HTERT RPE-1 (cell line): ENCODE results near the gene NR3C1.

Experiments
- in situ Hi-C: fragments of 300-500 bp; cut with MboI; formaldehyde crosslinking; loops from 4 replicates; pipeline ENCODE4 v1.14.3; 2020; ENCODE audit warnings: low sequenced_read_pairs

NR3C1 gene

DNA sequence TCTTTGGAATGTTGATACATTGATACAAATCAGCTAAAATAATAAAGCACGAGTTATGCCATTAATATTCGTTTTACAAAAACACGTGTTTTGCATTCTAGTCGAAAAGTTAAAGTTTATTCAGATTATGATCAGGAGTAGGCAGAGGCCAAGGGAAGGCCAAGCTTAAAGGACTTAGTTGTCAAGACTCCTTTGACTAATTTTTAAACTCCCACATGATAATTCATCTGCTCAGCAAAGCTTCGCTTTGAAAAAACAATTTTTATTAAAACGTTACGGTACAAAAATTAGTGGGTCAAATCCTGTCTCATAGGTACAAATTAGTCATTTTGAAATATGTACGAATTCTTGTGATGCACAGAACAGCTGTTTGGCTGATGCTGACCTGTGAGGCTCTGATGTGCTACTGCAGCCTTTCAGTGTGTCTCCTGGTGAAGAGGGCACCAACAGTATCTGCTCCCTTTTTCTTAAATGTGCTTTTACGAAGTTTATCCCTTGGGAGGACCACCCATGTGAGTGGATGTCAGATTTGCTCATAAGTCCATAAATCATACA lies 23.0 kb upstream of the NR3C1 start:
- in situ Hi-C loops = no loop called here

DNA sequence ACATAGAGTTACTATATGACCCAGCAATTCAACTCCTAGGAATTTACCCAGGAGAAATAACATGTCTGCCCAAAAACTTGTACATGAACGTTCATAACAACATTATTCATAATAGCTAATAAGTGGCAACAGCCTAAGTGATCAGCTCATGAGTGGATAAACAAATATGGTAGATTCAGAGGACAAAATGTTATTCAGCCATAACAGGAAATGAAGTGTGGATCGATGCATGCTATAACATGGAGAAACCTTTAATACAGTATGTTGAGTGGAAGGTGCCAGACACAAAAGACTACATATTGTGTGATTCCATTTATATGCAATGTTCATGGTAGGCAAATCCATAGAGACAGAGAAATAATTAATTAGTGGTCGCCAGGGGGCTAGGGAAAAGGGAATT lies 22.3 kb upstream of the NR3C1 start:
- in situ Hi-C loops = no loop called here

DNA sequence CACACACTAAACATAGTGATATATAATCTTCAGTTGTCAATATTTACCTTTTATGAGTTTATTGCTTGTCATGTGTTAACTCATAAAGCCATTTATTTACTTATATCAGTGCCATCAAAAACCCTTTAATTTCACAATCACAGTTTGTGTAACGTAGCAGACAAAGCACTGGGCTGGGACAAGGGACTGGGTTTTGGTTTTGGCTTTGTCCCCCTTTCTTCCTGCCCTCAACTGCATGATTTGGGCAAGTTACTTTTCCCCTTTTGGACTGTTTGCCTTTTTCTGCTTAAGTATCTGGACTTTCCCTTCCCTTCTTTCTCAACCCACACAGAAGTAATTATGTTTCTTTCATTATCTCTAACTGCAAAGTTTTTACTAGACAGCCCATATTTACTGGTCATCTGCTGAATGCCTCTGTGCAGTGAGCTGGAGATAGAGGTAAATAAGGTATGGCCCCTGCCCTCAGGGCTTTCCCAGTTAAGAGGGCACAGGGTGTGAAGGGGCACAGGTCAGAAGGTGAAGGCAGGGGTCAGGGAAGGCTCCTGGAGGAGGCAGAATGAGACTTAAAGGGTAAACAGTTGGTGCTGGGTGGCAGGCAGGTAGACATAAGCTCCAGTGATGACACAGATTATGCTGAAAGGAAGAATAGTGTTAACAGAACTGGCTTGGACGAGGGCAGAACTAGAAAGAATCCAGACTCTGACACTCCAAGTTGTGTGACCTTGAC lies 14.8 kb upstream of the NR3C1 start:
- in situ Hi-C loops = no loop called here

DNA sequence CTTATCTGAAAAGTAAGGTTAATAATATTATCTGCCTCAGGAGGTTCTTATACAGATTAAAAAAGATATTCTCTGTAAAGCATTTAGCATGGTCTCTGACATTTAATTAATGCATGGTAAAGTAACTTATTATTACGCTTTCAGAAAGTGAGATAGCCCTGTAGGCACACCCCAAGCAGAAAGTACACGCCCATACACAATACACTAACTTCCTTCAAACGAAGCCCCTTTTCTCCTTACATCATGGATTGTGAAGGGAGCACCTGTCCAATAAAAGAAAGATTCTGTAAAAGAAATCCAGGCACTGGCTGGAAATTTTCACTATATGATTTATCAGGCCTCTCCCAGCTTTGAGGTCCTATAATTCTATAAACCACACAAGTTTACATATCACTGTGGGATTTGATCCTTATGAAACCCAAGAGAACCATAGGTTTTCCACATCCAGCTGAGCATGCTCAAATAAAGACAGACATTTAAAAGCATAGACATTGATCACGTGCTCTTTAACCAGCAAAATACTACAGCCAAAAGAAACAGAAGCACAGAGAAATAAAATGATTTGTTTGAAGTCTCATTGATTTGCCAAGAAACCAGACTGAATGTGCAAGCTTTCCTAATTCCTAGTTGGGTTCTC lies 14.1 kb upstream of the NR3C1 start:
- in situ Hi-C loops = no loop called here

DNA sequence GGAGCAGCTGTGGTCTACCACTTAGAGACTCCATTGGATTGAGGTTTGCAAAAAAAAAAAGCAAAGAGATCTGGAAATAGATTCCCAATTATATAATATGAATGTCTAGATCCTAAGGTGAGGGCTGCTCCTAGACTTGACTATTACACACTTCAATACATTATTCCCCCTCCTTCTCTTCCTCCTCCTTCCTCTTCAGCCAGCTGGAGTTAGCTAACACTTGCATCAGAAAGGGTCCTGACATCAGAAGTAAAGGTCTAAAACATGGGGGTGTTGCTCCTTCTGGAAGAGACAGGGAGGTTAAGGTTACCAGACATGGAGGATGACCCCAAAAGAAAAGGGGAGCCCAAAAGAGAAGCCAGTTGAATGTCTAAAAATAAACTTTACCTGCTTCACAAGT lies 12.9 kb upstream of the NR3C1 start:
- in situ Hi-C loops = no loop called here

DNA sequence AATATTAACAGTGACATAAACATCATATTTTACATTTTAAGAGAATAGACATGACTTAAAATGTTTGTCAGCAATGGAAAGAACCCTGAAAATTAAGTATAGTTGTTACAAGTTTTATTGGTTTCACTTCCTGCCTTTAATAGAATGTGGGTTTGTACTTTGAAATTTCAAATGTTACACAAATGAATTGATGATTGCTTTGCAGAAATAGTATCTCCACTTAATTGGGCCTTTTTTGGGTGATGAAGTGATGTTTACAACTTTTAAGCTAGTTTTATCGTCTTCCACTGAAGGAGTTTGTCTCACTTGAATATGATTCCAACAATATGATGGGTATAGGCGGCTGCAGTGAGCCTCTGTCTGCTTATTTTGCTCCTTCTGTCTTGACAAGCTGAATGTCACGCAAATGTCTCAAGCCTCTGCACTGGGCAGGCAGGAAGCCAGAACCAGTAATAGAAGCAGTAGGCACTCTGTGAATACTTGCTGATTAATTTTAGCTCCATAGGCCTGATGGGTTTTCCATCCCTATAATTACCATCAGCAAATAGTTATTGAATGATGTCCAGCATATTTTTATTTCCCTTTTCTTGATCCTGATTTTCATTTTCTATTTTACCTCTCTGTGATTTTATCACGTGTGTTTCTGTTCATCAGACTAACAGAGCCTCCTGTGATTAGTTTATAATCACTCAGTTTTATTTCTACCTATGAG lies 10.6 kb upstream of the NR3C1 start:
- in situ Hi-C loops = no loop called here

DNA sequence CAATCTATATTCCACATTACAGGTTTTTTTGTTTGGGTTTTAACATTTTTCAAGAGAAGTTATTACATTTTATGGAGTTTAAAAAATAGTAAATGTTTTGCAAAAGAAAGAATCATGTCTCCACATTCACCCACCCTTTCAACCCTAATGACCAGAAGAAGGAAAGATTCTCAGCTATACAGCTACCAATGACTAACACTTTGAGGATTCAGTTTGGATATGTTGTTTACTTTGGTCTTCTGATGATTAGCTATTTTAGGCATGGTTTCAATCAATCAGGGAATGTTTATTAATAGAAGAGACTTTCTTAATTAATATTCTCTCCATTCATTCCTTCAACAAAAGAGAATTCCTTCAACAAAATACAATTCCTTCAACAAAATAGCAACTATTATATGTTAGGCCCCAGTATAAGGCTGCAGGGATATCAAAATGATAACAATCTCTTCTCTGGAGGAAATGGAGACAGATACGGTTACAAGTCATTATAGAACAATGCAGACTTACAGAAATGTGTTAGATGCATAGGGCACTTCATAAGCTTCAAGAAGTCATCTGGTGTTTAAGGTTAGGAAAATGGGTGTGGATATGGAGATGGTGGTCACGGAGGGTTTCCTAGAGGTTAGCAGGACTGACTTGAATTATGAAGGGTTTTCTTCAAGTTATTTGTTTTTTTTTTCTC lies 9.3 kb upstream of the NR3C1 start:
- in situ Hi-C loops = no loop called here

DNA sequence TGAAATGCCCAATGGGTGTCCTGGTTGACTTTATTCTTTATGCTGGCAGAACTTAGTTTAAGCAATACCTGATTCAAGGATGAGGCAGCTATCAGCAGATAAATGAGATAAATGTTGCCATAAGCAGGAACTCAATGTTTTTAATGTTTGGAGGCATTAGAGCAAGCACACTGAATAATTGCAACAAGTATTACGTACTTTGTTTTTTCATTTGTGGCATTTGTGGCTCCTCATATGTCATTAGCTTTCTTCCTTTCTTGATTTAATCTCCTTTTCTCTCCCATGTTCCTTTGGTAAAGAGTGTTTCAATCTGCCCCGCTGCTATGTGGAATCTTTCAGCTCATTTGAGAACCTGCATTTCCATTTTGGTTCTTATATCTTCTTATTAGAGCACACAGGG lies 6.4 kb upstream of the NR3C1 start:
- in situ Hi-C loops = no loop called here

DNA sequence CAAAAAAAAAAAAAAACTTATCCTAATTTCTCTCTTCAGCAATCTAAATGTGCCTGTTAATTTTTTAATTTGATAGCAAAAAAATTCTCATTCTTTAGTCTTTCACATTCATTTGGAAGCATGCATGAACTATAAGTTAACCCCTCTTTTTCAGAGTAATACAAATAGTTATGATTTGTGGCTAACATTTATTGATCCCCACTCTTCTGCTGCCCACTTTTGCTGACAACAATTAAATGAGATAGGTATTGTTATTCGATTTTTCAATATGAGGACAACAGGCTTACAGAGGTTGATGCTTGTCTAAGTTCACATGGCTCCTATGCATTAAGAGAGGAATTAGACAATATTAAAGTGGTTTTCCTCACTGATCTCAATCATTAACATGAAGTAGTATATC lies 2.9 kb upstream of the NR3C1 start:
- in situ Hi-C loops = no loop called here

DNA sequence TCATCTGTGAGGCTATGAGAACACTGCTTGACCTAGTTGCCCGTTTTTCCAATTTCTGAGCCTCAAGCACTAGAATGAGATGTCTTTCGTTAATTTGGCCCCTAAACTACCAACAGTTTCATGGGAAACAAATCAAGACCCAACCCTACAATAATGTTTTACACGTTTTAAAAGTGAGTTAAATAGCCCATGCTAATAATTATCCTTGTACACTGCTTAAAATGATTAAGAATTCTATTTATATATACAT lies 2.3 kb upstream of the NR3C1 start:
- in situ Hi-C loops = no loop called here

DNA sequence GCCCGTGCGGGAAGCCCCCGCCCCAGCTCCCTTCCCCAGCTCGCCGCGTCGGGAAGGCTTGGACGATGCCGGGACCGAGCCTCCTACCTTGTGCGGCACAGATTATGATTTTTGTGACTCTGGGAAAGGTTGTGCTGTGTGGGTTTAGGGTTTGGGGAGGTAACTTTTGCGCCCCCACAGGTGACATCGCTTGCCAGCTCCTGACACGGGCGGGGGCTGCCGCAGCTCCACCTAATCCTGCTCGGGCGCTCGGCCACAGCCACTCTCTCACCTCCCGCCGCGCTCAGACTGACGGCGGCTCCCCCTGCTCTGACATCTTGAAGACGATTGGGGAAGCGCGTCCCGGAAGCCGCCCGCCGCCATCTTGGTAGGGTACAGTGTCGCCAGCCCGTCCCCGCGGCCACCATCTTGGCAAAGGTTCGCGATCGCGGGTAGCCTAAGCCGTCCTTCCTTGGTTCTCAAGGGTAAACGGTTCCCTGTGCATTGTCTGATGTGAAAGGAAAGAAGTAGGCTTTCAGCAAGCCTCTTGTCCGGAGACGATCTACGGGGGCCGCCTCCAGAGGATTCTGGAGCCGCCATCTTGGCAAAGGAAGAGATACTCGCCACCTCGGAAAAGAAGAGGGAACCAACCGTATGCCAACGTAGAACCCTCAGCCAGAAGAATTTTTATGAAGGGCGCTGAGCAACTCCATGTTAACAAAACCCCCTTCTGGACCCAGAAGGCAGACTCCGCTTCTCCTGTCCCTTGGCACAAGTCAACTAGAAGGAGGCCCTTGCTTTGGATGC lies 1.8 kb upstream of the NR3C1 start:
- in situ Hi-C loops = no loop called here

DNA sequence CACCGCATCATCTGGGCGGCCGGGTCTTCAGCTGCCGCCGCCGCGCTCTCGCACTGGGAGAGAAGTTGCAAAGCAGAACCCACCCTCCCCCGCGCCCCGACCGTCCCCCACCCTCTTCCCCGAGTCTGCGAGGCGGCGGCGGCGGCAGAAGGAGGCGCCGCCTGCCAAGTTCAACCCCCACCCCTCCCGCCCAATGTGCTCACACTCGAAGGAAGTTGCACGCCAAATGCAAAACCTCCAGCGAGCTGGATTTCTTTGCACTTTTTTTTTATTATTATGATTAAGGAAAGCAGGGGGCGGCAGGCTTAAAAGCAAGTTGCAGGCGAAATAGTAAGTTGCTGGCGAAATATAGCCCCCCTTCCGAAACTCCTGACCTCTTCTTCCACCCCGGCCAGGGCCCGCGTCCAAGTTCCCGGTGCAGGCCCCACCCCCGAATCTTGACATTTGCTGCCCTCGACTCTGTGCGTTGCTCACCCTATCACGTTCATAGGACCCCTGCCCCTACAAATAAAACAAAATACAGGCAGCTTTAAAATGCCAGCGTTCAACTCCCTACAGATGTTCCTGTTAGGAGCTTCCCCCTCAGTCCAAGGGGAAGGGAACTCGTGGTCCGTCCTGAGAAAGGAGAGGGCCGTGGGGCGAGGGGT lies 1.1 kb upstream of the NR3C1 start:
- in situ Hi-C loops = no loop called here

DNA sequence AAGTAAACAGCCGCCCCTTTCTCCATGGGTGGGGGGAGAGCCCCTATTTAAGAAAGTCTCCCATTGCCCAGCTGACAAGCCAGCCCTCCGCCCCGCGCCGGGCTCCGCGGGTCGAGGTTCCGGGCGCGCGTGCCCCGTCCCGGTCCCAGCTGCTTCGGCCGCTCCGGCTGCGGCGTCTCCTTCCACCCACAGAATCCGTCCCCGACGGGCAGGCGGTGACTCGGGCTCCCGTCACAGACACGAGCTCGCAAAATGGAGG lies 223 bp downstream of the NR3C1 start:
- in situ Hi-C loops = no loop called here

DNA sequence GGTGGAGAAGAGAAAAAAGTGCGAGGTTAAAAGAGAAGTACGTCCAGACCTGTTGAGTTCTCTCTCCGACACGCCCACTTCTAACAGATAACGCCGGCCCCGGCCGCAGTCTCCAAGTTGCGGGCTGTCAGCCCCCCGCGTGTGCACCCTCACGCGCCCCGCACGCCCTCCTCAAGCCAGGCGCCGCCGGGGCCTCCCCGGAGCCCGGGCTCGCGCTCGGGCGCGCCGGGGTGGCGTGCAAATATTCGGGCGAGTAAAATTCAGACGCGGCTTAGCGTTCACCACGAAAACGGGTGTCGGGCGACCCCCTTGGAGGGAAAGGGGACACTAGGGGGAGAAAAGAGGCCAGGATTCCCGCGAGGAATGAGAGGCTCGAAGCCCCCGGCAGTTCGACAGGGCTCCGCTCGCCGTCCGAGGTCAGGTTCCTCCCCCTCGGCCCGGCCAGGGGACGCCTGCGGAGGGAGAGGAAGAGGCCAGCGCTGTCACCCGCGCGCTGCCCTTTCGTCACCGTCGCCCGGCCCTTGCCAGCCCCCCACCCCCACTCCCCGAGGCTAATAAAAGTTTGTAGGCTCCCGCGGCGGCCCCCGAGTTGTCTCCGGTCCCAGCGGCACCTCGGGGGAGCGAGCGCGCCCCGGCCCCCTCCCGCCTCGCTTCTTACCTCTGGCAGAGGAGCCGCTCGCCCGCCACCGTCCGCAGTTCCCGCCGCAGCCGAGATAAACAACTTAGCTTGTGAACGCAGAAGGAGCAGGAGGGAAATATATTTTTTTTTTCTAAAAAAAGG lies 743 bp downstream of the NR3C1 start:
- in situ Hi-C loops = no loop called here

DNA sequence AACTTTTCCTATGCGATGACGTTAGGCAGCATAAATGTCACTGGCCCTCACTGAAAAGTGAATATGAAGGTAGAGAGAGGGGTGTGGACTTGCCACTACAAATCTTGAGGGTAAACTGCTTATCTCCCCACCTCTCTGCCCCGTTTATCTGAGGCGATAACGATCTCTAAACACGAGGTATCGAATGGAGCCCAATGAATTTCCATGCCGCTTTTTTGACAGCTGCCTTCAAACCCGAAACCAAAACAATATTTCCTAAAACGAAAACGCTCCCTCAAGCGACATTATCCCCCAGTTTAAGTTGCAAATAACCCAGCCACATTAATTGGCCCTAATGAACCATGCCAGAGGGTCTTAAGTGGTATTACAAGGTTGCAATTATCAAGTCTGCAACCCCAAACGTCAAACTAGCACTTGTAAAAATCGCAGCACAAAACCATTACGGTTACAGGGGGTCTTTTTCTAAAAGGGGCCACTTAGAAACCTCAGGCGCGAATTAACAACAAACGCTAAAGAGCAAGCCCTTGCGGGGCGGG lies 1.4 kb downstream of the NR3C1 start:
- in situ Hi-C loops = no loop called here

DNA sequence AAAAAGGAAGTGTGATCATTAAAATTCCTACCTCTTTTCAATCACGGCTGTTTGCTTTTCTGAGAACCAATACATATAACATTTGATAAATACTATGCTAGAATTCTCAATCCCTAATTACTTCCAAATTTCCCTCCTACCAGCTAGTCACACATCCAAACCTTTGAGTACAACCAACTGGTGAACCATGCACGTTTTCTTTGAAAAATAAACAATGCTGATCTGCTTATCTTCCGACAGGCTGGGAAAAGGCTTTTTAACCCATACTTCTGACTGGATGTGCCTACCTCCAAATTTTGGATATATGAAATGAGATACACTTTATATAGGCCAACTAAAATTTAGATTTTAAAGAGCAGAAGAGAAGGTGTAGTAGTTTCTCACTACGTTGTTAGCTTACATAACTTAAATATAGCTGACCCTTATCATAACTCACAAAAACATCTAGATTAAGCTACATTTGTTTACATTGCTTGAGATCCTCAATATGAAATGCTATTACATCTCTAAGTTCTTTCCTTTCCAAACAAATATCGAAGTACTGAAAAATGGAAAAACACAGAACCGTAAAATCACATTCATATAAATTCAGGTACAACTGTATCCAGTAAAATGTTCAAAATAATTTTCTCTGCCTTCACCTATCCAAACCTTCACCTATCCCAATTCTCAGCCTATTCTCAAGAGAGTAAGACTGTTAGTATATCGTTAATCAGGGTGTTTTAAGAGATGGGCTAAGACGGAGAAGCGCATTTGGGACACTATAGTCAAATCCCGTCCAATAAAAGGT lies 2.1 kb downstream of the NR3C1 start:
- in situ Hi-C loops = no loop called here

DNA sequence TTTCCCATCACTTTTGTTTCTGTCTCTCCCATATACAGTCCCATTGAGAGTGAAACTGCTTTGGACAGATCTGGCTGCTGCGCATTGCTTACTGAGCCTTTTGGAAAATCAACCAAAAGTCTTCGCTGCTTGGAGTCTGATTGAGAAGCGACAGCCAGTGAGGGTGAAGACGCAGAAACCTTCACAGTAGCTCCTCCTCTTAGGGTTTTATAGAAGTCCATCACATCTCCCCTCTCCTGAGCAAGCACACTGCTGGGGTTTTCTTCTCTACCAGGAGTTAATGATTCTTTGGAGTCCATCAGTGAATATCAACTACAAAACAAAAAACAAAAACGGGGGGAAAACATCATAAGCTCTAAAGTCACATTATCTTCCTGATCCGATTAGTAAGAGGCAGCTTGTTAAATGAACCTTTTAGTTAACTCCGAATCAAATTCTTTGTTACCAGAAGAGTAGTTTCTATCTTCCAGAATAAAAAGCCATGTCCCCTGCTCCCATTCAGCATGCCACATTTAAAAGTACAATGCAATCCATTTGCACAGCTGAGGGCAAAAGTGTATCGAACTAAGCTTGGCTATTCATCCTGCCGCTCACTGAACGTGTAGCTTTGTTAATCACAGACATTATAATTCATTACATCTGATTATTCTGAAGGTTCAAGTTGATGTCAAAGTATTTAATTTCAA lies 2.8 kb downstream of the NR3C1 start:
- in situ Hi-C loops = no loop called here
